HG03354 (cell line): ENCODE results near the gene GRN.

ENCODE experiments used
- ATAC-seq: cut with Tn5 transposase; IDR thresholded peaks from one replicate; pipeline ENCODE4 v1.9.1; 2021; ENCODE audit warnings: mild to moderate bottlenecking; ENCODE audit not compliant: unreplicated experiment, poor library complexity, severe bottlenecking

The GRN gene

GRCh38 chr17:44397479-44398440 lies 52.7 kb downstream of the GRN start:
- ATAC-seq = no peak

GRCh38 chr17:44398692-44399691 lies 53.9 kb downstream of the GRN start:
- no peak for ATAC-seq

- no peak for ATAC-seq
Measured at GRCh38 chr17:44400226-44400847, 55.2 kb downstream of the GRN start.
